Suppressor macrophage treated with lipopolysaccharide for 1 hour (primary cell): ENCODE measurements around the gene CDK6.
A peak's percentile ranks its signal among the peaks of the same experiment; 100 is the strongest.

Experiments
- DNase-seq, 3 donors: peaks; one replicate each; pipeline ENCODE4 v3.0.0-alpha.2; 2020 to 2022

Gene CDK6

DNA sequence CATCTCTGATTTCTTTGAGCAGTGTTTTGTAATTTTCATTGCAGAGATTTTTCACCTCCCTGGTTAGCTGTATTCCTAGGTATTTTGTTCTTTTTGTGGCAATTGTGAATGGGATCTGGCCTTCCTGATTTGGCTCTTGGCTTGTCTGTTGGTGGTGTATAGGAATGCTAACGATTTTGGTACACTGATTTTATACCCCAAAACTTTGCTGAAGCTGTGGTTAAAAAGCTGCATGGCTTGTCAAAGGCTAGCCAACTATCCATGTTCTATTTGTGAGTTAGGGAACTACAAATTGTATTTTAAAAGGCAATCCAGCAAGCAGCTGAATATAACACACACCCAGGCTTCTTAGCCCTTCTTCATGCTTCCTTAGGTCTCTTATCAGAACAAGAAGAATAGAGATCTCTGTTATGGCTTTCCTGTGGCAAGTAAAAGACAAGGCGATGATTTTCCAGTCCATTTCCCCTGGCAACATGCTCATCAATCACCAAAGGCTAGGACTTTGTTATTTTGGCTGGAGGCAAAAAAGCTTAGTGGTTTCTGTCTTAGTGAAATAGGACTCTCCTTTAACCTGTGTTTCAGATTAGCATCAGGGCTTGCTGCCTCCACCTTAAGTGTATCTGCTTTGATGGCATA is 77.5 kb downstream of the CDK6 start:
- no peak for DNase-seq

DNA sequence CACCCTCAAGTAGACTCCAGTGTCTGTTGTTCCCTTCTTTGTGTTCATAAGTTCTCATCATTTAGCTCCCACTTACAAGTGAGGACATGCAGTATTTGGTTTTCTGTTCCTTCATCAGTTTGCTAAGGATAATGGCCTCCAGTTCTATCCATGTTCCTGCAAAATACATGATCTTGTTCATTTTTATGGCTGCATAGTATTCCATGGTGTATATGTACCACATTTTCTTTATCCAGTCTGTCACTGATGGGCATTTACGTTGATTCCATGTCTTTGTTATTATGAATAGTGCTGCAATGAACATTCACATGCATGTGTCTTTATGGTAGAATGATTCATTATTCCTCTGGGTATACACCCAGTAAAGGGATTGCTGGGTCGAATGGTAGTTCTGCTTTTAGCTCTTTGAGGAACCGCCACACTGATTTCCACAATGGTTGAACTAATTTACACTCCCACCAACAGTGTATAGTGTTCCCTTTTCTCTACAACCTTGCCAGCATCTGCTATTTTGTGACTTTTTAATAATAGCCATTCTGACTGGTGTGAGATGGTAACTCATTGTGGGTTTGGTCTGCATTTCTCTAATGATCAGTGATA is 79.0 kb downstream of the CDK6 start:
- peak; percentile 70 to 85 (median 84) for DNase-seq

DNA sequence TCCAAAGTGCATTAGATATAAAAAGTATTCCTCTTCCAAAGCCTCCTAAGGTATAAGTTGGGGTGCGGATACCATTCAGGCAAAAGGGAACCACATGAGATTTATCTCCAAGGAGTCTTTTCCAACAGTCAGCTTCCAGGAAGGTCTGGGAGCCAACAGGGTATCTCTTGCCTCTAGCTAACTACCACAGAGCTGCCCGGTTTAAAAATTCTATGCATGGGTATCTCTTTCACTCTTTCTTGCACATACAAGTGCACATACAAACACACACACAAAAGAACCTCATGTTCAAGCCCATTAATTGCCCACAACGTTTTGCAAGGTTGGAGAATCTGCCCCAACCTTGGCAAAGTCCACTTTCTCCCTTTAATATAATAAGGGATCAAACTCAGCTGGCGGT is 80.7 kb downstream of the CDK6 start:
- DNase-seq = no peak

DNA sequence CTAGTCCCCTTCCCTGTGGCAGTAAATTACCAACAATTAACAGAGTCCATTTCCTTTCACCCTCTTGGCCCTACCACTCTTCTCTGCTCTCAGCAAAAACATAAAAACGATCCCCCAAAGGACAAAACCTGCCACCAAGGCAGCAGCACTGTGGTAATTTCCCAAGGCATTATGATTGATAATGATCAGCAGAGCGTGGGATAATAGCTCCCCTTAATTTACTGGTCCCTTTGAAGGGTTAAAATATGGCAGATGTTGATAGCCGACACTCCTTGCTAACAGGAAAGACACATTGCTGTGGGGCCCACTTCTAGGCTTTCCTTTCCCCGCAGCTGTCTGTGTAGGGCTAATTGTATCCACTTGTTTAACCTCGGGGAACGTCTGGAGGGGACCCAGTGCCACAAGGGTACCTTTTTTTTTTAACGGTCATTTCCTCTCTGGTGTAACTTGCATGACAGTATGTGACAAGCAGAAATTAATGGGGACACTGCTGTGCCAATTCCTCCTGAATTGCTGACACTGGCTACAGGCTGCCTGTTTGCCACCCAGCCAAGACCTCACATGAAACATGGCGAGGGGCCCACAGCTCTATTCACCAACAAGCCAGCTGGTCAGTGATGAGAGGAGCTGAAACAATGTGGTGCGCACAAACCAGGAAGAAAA is 81.3 kb downstream of the CDK6 start:
- DNase-seq = no peak

DNA sequence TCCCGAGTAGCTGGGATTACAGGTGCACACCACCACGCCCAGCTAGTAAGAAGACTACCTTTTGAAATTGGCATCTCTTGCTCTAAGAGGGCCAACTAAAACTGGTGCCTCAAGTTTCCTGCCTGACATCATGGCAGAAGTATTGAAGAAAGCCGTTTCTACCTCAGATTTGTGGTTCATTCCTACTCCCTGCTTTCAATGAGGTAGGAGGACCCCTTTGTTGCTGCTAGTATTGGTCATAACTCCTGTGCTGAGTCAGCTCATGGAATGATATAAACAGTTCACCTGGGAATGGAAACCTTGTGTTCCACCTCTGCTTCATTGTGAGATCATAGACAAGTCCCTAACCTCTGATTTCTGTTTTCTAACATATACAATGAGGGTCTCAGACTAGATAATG is 82.8 kb downstream of the CDK6 start:
- no peak for DNase-seq

DNA sequence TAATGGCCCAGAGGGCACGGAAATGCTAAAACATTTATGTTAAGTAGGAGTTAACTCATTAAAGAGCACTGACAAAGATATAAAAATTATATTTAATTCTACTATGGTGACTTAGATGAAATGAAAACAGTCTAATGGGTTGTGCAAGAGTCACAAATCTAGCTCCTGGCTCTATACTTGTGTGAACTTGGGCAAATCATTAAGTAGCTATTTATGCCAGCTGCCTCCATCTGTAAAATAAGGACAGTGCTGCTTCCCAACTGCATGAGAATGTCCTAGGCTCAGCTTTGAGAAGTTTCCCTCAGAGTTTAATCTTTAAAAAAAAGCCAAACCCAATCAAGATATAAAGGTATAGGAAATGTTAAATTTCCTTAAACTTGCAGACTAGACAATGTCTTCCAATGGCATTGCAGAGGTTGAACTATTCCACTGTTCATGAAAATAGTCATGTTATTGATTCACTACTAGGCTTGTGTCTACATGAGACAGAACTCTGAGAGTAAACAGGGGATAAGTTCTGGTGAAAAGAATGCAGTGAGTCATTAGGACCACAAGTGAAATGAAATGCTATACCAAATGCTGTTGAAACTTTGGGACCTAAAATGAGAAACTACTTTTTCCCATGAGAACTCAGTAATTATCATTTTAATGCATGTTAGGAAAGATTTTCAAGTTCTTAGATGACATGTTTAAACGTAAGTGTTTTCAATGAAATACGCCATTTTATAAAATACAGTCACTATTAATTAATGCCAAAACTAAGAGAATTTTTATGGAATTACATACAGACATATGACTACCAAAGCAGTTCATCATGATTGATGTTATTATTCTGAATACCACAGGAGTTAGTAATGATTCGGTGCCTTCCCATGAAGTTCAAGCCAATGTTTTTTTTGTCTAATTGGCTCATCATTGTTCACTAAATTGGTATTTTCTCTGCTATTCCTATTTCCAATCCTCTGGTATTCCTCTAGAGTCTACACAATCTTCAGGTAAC is 84.2 kb downstream of the CDK6 start:
- DNase-seq = no peak

DNA sequence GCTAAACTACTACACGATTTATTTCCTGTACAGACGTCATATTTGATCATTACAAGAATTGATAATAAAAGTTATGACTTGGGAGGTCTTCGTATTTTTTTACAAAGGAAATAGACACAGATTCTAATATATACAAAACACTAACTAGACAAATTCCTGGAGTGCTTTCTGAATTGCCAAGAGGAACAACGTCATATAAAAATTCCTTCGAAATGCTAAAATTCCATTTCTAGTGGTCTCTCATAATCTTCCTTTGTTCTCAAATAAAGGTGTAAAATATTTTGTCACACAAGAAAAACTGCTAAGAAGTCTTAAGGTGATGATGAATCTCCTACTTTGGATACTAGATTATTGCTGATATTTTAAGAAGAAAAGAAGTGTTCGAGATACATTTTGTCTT is 85.4 kb downstream of the CDK6 start:
- no peak for DNase-seq

DNA sequence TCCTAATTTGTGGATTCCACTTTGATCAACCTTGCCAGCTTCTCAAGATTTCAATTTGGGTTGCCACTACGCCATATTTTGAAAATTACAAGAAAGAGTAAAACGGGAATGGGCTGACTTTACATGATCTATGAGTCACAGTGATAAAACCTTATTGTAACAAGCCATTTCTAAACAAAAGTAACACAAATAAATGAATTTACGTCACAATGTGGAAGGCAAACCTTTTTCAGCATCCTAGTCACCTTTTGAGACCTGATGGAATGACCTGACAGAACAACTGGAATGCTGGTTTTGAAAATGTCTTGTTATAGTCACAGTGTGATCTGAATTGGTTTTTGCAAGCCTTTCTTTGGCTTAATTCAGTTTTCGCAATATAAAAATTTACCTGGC is 85.9 kb downstream of the CDK6 start:
- no peak for DNase-seq

DNA sequence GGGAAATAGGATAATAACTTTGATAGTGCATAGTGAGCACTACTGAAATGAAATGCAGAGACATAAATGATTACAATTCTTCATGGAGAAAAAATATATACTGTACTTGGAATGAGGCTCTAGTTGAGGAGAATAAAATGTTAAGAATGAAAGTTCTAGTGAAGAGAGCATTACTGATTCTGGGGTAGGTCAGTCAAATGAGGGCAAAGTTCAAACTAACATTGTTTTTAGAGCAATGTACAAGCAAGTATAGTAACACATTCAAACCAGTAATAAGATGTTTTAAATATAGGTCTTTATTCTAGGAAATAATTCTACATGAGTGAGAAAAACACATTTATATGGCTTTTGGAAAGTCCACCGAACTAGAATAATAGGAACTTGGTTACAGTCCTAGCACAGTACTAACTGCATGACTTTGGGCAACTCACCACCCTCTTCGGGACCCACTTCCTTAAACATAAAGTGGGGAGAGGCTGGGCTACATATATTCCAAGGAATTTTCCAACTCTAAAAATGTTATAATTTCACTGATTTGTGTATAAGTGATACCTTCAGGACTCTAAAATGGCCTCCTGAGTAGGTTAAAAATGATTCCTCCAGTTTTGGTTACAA is 86.4 kb downstream of the CDK6 start:
- DNase-seq = peak in 2 of 3 donors; percentile 23 to 52

DNA sequence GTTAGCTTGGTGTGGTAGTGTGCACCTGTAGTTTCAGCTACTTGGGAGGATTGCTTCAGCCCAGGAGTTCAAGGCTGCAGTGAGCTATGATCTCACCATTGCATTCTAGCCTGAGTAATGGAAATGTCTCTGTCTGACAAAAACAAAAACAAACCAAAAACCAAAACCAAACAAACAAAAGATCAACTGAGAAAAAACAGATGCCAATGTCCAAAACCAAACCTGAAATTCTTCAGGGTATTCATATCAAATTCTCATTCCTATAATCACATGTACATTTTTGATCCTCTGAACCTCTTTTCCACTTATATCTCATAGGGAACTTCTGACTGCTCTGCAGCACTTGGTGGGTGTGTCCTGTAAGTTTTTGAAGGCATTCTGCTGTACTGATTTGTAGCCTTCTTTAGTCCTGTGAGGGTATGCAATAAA is 87.0 kb downstream of the CDK6 start:
- no peak for DNase-seq

DNA sequence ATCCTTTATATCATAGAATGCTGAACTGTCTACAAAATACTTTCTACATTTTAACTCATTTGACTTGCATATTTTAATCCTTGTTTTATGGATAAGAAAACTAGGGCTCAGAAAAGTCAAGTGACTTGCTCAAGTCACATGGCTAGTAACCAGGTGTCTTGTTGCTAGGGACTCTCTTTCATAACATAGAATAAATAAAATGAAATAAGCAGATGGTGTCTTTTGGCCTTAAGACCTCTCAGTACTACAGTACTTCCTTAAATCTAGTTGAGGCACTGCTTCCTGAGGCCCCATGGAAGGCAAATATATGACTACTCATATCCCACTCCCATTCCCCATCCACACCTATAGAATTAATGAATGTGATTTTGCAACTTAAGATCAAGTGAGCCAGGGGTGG is 87.9 kb downstream of the CDK6 start:
- no peak for DNase-seq

DNA sequence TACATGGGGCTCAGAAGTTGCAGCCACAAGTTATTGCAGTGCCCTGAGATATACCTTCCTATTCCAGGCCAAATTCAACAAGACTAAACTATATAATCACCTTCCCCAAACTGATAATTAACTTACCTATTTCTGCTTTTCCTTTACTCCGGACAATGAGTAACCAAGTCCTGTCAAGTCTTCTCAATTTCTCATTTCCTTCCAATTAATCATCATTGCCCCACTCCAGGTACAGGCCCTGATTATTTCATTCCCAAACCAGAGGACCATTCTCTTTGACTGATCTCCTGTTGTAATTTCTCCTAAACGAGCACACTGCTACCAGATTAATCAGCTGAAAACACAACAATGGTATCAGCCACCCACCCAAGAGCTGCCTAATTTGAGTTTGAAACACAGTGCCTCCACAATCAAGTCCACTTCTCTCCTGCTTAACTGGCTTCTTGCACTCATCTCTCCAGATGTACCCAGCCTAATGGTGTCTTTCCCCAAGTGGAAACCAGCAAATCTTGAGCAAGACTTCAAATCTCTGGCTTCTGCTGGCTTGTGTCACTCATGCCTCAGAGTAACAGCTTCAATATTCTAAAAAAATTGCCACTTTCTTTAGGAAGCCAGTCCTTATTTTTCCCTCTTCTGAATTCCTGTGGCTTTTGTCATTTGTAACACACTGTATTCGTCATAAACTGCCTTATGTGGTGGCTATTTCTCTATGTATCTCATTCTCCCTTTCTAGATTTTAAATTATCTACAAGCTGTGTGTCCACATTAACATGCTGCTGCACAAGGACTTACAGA is 89.1 kb downstream of the CDK6 start:
- no peak for DNase-seq

DNA sequence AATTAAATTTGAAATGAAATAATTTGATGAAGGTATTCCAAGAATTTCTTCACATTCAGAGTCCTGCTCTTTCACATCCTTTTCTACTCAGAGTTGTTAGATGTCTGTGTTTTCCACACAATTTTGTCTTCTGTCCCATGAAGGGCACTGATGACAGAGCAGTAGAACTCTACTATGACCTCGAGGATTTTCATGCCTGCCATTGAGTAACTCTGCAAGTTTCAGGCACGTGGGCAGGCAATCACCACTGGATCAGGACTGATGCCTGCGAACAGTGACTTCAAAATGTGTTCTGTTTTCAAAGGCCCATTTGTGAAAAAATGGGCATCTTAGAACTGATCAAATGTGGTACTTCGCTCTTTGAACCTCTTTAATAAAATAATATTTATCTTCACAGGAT is 91.1 kb downstream of the CDK6 start:
- no peak for DNase-seq

DNA sequence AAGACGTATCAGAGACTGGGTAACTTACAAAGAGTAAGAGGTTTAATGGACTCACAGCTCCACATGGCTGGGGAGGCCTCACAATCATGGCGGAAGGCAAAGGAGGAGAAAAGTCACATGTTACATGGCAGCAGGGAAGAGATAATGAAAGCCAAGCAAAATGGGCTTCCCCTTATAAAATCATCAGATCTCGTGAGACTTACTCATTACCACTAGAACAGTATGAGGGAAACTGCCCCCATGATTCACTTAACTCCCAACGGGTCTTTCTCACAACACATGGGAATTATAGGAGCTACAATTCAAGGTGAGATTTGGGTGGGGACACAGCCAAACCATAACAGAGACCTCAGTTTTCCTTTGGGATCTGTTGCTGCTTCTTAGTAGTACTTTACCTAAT is 92.2 kb downstream of the CDK6 start:
- peak; percentile 46 to 61 (median 61) for DNase-seq

DNA sequence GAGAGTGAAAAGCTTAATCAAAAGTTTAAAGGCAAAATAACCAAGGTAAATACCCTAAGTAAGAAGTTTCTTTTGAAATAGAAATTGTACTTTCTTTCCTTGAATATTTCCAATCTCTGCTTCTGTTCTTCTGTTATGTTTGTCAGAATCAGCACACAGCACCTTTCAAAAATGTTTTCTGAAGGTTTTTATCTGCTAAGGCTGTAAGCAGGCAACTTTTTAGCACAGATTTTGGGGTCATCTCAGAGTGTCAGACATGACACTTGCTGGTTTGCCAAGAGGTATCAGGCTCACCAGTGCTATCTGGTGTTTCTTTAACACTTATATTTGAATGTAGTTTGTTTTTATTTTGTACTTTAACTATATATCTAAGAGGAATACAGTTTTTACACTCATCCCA is 94.2 kb downstream of the CDK6 start:
- no peak for DNase-seq

DNA sequence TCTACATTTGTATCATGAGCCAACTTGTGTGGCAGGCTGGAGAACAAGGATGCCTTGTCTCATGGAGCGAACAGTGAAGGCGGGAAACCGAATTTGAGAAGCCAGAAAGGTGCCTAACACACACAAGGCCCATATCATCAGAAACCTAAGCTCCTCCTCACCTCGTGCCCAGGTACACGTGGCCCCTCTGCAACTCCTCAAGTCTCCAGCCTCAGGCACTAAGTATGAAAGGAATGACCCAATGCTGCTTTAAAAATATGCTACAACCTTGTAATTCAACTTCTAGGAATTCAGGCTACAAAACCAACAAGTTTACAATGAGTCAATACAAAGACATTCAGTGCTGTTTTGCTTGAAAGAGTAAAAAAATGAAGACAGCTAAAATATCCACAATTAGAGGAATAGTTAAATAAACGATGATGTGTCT is 95.7 kb downstream of the CDK6 start:
- no peak for DNase-seq

DNA sequence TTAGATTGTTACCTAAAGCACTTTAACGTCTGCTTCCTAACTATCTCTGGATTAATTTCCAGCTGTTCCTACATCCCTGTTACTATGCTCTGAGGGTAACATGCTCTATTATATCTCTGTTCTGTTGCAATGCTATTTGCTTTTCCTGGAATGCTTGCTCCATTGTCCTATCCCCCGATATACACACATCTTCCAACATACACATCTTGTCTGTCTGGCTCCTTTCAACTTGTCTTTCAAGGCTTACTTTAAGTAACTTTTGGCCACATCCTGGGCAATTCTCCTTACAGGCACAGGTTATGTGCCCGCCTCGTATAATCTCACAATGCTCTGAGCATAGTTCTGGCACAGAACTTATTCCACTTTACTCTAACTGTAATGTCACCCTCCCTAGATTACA is 96.2 kb downstream of the CDK6 start:
- no peak for DNase-seq

DNA sequence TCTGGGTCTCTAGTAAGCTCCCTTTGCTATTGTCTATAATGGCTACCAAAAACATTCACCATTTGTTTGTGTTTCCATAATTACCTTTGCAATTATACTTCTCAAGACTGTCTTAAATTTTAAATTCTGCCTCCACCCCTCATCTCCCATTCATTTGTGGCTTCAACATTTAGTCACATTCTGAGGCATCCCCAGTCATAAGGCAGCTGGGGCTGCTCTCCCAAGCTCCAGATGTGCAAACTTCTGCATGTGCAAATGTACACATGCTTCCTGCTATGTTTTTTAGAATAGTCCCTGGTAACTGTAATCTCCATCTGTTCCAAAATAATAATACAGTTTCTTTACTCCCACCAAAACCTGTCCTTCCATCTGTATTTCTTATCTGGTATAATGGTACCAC is 97.3 kb downstream of the CDK6 start:
- DNase-seq = no peak

DNA sequence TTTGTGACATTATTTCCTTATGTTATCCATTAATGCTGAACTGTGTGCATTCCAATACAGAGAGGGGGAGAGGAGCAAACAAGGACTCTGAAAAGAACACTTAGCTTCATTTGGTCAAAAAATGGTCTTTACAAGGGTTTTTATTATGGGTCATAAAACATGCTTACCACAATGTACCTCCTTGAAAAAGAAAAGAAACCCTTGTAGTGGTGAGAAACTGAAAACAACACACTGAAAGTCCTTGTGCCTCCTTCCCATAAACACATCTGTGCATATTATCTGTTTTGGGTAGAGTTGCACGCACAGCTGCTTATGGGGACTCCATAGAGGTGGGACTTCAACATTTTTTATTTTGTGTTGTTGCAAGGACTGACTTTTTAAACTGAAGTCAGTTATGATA is 98.7 kb downstream of the CDK6 start:
- DNase-seq = no peak

DNA sequence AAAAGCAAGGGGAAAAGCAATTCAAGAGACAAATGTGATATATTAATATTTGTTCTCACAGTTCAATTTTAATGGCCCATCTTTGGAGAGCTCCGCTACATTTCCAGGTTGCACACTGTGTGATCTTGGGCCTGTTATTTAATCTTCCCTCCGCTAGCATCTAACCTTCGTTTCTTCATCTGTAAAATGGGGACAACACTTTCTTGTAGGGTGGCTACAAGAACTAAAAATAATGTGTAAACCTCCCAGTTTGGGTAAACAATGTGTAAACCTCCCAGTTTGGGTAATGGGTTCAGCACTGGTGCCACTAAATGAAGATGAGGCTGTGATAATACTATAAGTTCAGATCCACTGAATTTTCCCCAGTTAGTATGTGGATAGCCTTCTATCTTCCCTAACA is 99.5 kb downstream of the CDK6 start:
- no peak for DNase-seq

DNA sequence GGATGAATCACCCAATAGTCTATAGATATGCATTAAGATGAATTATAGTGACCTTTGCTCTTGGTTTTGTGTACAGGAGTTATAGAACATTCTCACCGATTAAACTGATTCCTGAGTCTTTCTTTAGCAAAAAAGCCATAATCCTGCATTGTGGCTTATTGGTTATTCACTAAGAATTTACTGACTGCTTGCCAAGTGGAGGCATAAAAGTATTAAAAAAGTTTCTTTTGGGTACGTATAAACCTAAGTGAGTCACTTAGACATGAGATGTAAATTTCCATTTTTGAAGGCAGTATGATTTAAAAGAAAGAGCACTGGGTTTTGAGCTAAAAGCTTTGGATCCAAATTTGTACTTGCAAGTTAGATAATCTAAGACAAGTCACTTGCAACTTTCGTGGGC is 100.7 kb downstream of the CDK6 start:
- DNase-seq = no peak
